ENCODE results near the gene ANKRD33B.

The ANKRD33B gene

GRCh38 chr5:10581867-10582511 is 18.1 kb downstream of the ANKRD33B start:
- H3K4me2 ChIP-seq (ENCODE audit: low read depth, low read length), result no peak overlapping the region
- no peak overlapping the region for H2AFZ ChIP-seq (ENCODE audit: low read length)
- TF ChIP-seq EZH2 (optimal IDR thresholded peaks at IDR 0.05; ENCODE audit: low read depth, low read length) (no peak), CTCF (IDR thresholded peaks at IDR 0.05; ENCODE audit: low read length) (no peak), EZH2phosphoT487 (IDR thresholded peaks at IDR 0.05; ENCODE audit: low read length) (no peak)
- peaks cover 75% of the 10 kb centered on the region for H3K79me2 ChIP-seq (ENCODE audit: low read length)
- peaks cover 19% of the 10 kb centered on the region for H3K4me1 ChIP-seq (ENCODE audit: low read length)
- H3K36me3 ChIP-seq (replicated peaks; ENCODE audit: insufficient read depth, low read length), result no peaks in the 10 kb centered on the region
- no peaks in the 10 kb centered on the region for H4K20me1 ChIP-seq (ENCODE audit: insufficient read depth, low read length)
- no peak overlapping the region for H3K9ac ChIP-seq (ENCODE audit: low read length)
- H3F3A ChIP-seq (ENCODE audit: insufficient read depth, low read length), result no peaks in the 10 kb centered on the region
- no peak for DNase-seq
- no peaks in the 10 kb centered on the region for H3K9me2 ChIP-seq (replicated peaks; ENCODE audit: insufficient read depth, low read length)
- no peaks in the 10 kb centered on the region for H3K27me3 ChIP-seq (replicated peaks; ENCODE audit: insufficient read depth, low read length)
- H3K27ac ChIP-seq (ENCODE audit: low read length), result no peak overlapping the region
- H3K4me3 ChIP-seq (ENCODE audit: low read length), result no peak overlapping the region
- H3K9me3 ChIP-seq (replicated peaks; ENCODE audit: insufficient read depth, low read length), result no peaks in the 10 kb centered on the region

- Histone ChIP-seq H3K9me2 (replicated peaks; ENCODE audit: insufficient read depth, low read length) (no peaks in the 10 kb centered on the region), H3K79me2 (ENCODE audit: low read length) (peaks cover 72% of the 10 kb centered on the region), H3K9ac (ENCODE audit: low read length) (no peak overlapping the region), H3K27ac (ENCODE audit: low read length) (no peak overlapping the region), H2AFZ (ENCODE audit: low read length) (no peak overlapping the region), H4K20me1 (ENCODE audit: insufficient read depth, low read length) (no peaks in the 10 kb centered on the region), H3K4me2 (ENCODE audit: low read depth, low read length) (no peak overlapping the region), H3K4me1 (ENCODE audit: low read length) (peaks cover 16% of the 10 kb centered on the region), H3F3A (ENCODE audit: insufficient read depth, low read length) (no peaks in the 10 kb centered on the region), H3K4me3 (ENCODE audit: low read length) (no peak overlapping the region), H3K9me3 (replicated peaks; ENCODE audit: insufficient read depth, low read length) (no peaks in the 10 kb centered on the region), H3K36me3 (replicated peaks; ENCODE audit: insufficient read depth, low read length) (no peaks in the 10 kb centered on the region), H3K27me3 (replicated peaks; ENCODE audit: insufficient read depth, low read length) (no peaks in the 10 kb centered on the region)
- no peak for DNase-seq
- no peak for TF ChIP-seq CTCF (IDR thresholded peaks at IDR 0.05; ENCODE audit: low read length)
Measured at GRCh38 chr5:10582512-10582897, 18.6 kb downstream of the ANKRD33B start.

- Histone ChIP-seq H3K9me3 (replicated peaks; ENCODE audit: insufficient read depth, low read length) (no peaks in the 10 kb centered on the region), H3K27me3 (replicated peaks; ENCODE audit: insufficient read depth, low read length) (no peaks in the 10 kb centered on the region), H3K9ac (ENCODE audit: low read length) (no peak overlapping the region), H3K4me3 (ENCODE audit: low read length) (no peak overlapping the region), H3K36me3 (replicated peaks; ENCODE audit: insufficient read depth, low read length) (no peaks in the 10 kb centered on the region), H3K79me2 (ENCODE audit: low read length) (peaks cover 80% of the 10 kb centered on the region), H3K27ac (ENCODE audit: low read length) (no peak overlapping the region), H3F3A (ENCODE audit: insufficient read depth, low read length) (no peaks in the 10 kb centered on the region), H3K4me2 (ENCODE audit: low read depth, low read length) (no peak overlapping the region), H4K20me1 (ENCODE audit: insufficient read depth, low read length) (no peaks in the 10 kb centered on the region), H3K4me1 (ENCODE audit: low read length) (peaks cover 7% of the 10 kb centered on the region), H2AFZ (ENCODE audit: low read length) (no peak overlapping the region), H3K9me2 (replicated peaks; ENCODE audit: insufficient read depth, low read length) (no peaks in the 10 kb centered on the region)
- no peak for DNase-seq
- TF ChIP-seq EZH2 (optimal IDR thresholded peaks at IDR 0.05; ENCODE audit: low read depth, low read length) (no peak), EZH2phosphoT487 (IDR thresholded peaks at IDR 0.05; ENCODE audit: low read length) (no peak), CTCF (IDR thresholded peaks at IDR 0.05; ENCODE audit: low read length) (no peak)
Measured at GRCh38 chr5:10583663-10584572, 20.0 kb downstream of the ANKRD33B start.

All from MM.1S (cell line).